Limb (tissue), 2 donors: ENCODE results near the gene PLEKHG7.
A peak's percentile ranks its signal among the peaks of the same experiment; 100 is the strongest.

ENCODE experiments used
- DNase-seq, 2 donors: peaks; one replicate each; pipeline ENCODE4 v3.0.0-alpha.2; 2016; ENCODE audit errors: extremely low spot score in 2 of 2

The PLEKHG7 gene

GRCh38 chr12:92794814-92795213 is 92.0 kb downstream of the PLEKHG7 start:
- DNase-seq, result no peak

- no peak for DNase-seq
These were observed 93.9 kb downstream of the PLEKHG7 start for GRCh38 chr12:92796650-92797049.

- DNase-seq, result no peak
These were observed 100.1 kb downstream of the PLEKHG7 start for GRCh38 chr12:92802906-92803305.

- DNase-seq, result peak in 1 of 2 donors; percentile 45
These were observed 101.1 kb downstream of the PLEKHG7 start for GRCh38 chr12:92803903-92804302.

GRCh38 chr12:92810370-92810769 is 107.6 kb downstream of the PLEKHG7 start:
- no peak for DNase-seq

GRCh38 chr12:92814584-92814983 is 111.8 kb downstream of the PLEKHG7 start:
- no peak for DNase-seq

GRCh38 chr12:92821142-92821541 is 118.4 kb downstream of the PLEKHG7 start:
- DNase-seq, result no peak
